SIG-M5 (cell line): ENCODE measurements around the gene SMIM36.
"Not testable (repeated sequence)": the region's sequence is repeated elsewhere in the genome, so short reads cannot be mapped to it uniquely, and the experiment has no call there.

ENCODE experiments used
- DNase-seq: peaks from one replicate; lab custom pipeline; 2025; lab: John Stamatoyannopoulos, UW

SMIM36 gene

GRCh38 chr17:55510986-55511721, at the start of gene SMIM36:
Gene SMIM36, minus strand, starts transcription at chr17:55511452.
- DNase-seq: no peak

GRCh38 chr17:55555772-55556171, 44.5 kb upstream of the SMIM36 start:
- no peak for DNase-seq

GRCh38 chr17:55549140-55549539, 37.9 kb upstream of the SMIM36 start:
- DNase-seq: no peak

GRCh38 chr17:55546991-55547664, 35.9 kb upstream of the SMIM36 start:
- DNase-seq: no peak

GRCh38 chr17:55546481-55546880, 35.2 kb upstream of the SMIM36 start:
- DNase-seq: no peak

GRCh38 chr17:55545806-55546205, 34.6 kb upstream of the SMIM36 start:
- DNase-seq: no peak

- DNase-seq: no peak
Measured at GRCh38 chr17:55543709-55544108, 32.5 kb upstream of the SMIM36 start.

GRCh38 chr17:55540414-55541091, 29.3 kb upstream of the SMIM36 start:
- DNase-seq: no peak

GRCh38 chr17:55536205-55536604, 25.0 kb upstream of the SMIM36 start:
- DNase-seq: no peak

GRCh38 chr17:55533608-55534007, 22.4 kb upstream of the SMIM36 start:
- no peak for DNase-seq

GRCh38 chr17:55532670-55533069, 21.4 kb upstream of the SMIM36 start:
- DNase-seq: no peak

- DNase-seq: no peak
Measured at GRCh38 chr17:55531053-55531728, 19.9 kb upstream of the SMIM36 start.

GRCh38 chr17:55530064-55530463, 18.8 kb upstream of the SMIM36 start:
- no peak for DNase-seq

GRCh38 chr17:55527540-55528118, 16.4 kb upstream of the SMIM36 start:
- no peak for DNase-seq

GRCh38 chr17:55524440-55525220, 13.4 kb upstream of the SMIM36 start:
- DNase-seq: no peak

- not testable (repeated sequence) for DNase-seq
Measured at GRCh38 chr17:55523032-55523431, 11.8 kb upstream of the SMIM36 start.

- DNase-seq: no peak
Measured at GRCh38 chr17:55521186-55521585, 9.9 kb upstream of the SMIM36 start.

GRCh38 chr17:55520402-55520801, 9.2 kb upstream of the SMIM36 start:
- no peak for DNase-seq

GRCh38 chr17:55518510-55518909, 7.3 kb upstream of the SMIM36 start:
- DNase-seq: no peak

GRCh38 chr17:55513885-55514590, 2.8 kb upstream of the SMIM36 start:
- no peak for DNase-seq

GRCh38 chr17:55507669-55508068, 3.6 kb downstream of the SMIM36 start:
- not testable (repeated sequence) for DNase-seq
